ENCODE data around the gene CFAP46.
A peak's percentile ranks its signal among the peaks of the same experiment; 100 is the strongest.
"Not testable (repeated sequence)": the region's sequence is repeated elsewhere in the genome, so short reads cannot be mapped to it uniquely, and the experiment has no call there.

CFAP46 gene

DNA sequence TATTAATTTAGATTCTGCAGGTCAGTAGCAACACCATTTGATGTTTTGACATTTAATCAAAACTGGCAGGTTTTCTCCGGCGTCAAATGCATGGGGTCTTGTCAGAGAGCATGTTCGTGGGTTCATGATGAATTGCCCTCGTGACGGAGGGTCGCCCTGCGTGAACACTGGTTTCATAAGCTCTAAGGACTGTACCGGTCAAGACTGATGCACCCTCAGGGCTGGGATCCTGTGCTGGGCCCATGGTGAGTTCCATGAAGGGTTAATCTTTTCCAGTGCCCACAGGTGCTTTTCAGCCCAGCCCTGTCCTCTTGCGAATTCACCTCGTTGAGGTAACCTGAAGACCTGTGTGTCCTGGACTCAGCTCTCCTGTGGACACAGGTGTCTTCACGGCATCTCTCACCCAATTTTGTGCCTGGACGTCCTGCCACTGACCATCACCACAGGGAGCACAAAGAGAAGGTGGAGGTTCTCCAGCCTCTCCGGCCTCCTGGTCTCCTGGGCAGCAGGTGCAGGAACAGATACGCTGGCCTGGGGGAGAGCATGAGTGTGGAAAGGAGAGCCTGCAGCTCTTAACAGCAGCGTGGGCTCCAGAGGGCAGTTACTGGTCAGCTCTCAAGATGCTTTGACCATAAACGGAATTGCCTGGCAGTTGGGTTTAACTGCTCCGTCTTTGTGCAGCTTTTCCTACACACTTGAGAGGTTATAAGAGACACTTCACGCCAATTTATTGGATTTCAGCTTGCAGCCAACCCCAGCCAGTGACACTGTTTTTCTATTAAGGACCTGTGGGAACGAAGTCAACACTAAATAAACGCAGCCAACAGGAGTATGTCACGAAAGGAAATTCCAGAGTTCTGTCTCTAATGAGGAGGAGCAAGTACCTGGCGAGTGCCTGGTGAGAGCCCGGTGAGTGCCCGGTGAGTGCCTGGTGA lies 37.4 kb upstream of the CFAP46 start:
- no peak for DNase-seq (ENCODE audit: low spot score)

- no peak for DNase-seq (ENCODE audit: low spot score)
Measured at GRCh38 chr10:132978542-132978941, 36.2 kb upstream of the CFAP46 start.

DNA sequence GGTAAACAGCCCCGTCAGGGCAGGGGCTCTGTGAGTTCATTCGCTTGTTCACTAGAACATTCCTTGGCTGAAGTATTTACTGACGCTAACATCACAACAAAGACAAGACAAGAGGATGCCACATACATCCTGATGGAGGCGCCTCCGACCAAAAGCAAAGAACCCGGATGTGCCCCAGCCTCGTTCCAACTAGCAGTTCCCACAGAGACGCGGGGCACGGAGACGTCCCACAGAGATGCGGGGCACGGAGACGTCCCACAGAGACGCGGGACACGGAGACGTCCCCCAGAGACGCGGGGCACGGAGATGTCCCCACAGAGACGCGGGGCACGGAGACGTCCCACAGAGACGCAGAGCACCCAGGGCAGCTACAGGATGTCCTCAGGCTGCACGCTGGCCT lies 35.4 kb upstream of the CFAP46 start:
- DNase-seq (ENCODE audit: low spot score): no peak

DNA sequence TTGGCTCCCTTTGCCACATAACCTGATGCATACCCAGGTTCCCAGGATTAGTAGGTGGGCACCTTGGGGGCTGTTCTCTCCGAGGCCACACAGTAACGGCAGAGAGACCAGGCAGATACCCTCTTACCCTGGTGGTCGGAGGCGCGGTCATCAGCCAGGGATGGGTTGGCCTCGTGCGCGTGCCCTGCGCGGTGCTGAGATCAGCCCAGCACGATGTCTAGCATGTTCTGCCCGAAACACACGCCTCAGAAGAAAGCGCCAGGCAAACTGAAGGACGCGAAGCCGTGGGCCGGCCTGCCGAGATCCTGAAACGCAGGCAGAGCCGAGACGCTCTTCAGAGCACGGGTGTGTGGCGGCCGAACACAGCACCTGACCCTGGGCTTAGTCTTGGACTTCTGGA lies 34.7 kb upstream of the CFAP46 start:
- no peak for DNase-seq (ENCODE audit: low spot score)

GRCh38 chr10:132975831-132976682 lies 33.7 kb upstream of the CFAP46 start:
- no peak for DNase-seq (ENCODE audit: low spot score)

- DNase-seq (ENCODE audit: low spot score): no peak
Measured at GRCh38 chr10:132974886-132975830, 32.8 kb upstream of the CFAP46 start.

GRCh38 chr10:132974249-132974796 lies 32.0 kb upstream of the CFAP46 start:
- no peak for DNase-seq (ENCODE audit: low spot score)

GRCh38 chr10:132973903-132974241 lies 31.5 kb upstream of the CFAP46 start:
- no peak for DNase-seq (ENCODE audit: low spot score)

DNA sequence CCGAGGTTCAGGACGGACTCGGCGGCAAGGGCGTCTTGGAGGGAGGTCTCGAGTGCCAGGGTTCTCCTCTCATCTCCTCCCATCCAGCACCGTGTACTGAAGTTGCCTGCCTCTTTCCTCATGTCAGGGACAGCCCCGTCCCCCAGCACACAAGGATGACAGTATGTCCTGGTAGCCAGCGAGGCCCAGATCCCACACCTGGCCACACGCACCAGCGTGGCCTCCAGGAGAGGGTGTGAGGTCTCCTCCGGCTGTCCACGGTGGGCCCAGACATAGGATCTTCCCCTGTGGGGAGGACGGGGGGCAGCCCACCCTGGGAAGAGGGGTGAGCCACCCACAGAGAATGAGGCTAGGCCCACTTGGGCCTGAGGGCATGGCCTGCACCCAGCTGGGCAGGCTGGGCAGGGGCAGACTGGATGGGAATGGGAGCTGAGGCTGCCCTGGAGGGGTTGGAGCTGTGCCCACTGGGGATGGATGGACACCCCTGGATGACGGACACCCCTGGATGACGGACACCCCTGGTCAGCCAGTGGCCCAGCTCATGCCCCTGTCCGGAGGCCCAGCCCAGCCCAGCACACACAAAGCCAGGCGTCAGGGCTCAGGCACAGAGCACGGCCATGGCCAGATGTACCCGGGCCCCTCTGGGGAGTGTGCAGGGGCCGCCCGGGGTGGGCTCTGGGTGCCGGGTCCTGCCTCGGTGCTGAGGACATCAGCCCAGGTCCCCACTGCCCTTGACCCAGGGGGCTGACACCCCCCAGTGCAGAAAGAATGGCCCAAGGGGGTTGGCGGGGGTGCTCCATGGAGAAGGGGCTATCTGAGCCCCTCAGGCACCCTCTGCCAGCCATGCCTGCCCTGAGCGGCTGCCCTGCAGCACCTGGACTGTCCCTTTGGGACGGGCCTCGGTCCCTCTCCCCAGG lies 30.9 kb upstream of the CFAP46 start:
- DNase-seq (ENCODE audit: low spot score): no peak

DNA sequence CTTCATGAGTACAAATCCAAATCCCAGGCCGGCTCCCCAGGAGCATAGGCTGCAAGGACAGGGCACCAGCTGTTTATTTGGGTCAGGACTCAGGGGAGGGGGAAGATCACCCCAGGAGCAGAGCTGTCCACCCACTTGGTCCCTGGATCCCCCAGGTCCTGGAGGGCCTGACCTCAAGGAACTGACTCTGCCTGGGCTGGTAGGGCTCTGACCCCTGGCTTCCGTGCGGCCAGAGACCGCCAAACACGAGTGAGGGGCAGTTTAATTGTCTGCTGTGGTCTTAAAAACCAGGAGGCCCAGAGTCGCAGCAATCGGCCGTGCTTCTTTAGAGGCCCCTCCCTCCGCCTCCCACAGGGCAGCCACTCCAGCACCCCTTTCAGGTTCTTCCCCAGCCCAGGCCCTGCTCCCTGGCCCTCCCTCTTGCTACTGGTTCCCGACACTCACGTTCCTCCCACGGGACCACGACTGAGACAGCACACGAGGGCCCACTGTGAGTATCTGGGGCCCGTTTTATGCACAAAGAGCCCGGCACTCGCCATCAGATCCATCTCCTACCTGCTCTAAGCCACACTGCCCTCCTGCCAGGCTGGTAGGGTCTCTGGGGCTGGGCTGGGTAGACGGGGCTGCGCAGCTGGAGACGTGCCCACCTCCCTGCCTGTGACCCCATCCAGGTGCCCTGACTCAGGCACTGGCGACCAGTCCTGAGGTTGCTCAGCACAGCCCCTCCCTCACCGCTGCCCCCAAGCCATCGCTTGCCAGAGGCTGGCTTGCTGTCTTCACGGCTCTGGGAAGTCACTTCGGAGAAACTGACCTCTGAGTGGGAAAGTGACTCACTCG lies 30.0 kb upstream of the CFAP46 start:
- DNase-seq (ENCODE audit: low spot score): no peak

DNA sequence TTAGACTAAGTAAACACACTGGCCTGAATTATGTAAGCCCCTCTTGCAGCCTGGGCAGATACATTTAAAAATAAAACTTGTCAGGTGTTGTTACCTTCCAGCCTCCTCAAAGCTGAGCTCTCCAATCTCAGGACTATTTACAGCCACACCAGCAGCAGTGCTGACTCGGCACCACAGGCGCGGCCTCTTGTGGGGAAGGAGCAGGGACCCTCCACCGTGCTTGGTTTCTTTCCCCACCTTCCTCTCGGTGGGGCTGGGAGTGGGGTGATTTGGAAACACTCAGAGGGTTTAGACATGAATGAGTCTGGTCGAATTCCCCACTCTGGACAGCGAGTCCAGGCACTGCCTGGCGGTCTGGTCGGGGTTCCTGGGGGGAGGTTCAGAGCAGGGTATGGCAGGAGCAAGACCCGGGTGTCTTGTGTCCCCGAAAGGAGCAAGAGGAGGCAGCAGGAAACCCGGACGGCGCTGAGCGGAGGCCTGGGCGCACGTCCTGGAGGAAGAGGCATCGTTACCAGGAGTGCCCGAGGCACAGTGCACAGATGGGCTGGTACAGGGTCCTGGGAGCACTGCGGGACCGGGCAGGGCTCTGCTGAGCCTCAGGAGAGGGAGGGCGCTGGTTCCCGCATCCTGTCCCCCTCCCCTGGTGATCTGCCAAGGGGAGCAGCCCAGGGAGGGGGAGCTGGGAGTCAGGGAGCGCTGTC lies 29.2 kb upstream of the CFAP46 start:
- DNase-seq (ENCODE audit: low spot score): no peak

DNA sequence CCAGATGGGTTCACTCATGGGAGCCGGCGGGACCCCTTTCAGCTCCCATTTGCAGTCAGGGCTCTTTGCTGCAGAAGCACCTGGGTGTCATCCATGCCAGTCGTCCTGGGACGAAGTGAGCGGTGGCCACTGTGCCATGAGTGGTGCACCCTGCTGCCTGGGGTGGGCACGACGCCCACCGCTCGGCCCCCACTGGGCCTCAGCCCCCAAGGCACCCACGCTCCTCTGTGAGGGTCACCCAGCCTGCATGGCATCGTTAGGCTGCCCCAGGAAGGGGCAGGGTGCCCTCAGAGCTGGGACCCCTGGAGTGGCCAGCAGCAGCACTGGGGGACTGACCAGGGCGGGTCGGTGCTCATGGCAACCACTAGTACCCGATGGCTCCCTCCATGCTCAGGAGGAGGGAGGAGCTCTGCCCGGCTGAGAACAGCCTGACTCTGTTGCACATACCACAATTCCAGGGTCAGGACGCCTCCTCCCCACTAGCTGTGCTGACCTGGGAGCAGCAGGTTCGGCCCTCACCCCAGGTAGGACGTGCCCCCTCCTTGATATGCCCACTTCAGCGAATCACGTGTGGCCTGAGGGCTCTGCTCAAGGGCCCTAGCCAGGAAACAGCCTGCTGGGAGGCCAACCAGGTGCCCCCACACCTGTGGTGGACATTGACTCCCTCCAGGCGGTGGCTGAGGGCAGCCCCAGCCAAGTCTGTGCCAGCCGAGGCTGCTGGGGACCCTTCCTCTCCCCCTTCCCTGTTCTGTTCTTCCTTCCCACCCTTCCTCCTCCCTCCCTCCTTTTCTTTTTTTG lies 28.5 kb upstream of the CFAP46 start:
- no peak for DNase-seq (ENCODE audit: low spot score)

DNA sequence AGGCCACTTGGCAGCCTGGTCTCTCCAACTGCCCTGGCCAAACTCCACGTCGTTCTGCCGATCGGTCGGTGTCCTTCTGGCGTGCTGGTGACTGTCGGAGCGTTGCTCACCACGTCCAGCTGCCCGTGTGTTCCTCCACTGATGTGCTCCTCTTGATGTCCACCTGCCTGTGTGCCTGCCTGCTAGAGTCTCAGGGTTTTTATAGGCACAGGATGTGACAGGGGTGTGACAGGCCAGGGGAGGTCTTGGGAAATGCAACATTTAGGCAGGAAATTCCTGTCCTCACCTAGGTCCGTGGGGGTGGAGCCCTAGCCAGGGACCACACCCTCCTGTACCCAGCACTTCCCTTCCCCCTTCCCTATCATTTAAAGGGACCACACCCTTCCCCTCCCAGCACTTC lies 25.2 kb upstream of the CFAP46 start:
- DNase-seq (ENCODE audit: low spot score): no peak

- peak; percentile 57 for DNase-seq (ENCODE audit: low spot score)
Measured at GRCh38 chr10:132965411-132966057, 23.2 kb upstream of the CFAP46 start.

GRCh38 chr10:132964707-132965410 lies 22.5 kb upstream of the CFAP46 start:
- not testable (repeated sequence) for DNase-seq (ENCODE audit: low spot score)

DNA sequence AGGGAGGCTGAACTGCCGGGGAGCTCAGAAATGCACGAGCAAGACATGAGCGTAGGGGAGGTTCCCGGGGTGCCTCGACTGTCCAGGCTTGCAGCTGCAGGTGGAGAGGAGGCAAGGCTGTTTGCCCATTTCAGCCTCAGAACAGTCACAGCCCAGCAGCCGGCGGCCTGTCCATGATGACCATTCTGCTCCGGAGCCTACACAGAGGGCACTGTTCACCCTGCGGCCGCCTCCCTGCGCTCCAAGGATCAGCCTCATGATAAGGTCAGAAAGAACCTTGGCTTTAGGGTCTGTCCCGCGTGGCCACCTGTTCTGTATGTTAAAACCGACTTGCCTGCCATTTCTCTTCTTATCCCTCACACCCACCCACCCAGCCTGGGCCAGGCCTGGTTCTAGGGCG lies 21.9 kb upstream of the CFAP46 start:
- no peak for DNase-seq (ENCODE audit: low spot score)

GRCh38 chr10:132963430-132963960 lies 21.1 kb upstream of the CFAP46 start:
- no peak for DNase-seq (ENCODE audit: low spot score)
